OCI-LY7 (cell line): ENCODE results near the gene UNC80. TPM values are rescaled to one million over a fixed set of nuclear protein-coding genes. Genes with fewer than 3 reads are reported as not detected.

Experiments
- BruUV-seq: library from RNA; stranded (reverse); fragments of 400-500 nt; replicated peaks from 2 replicates; lab custom pipeline; 2021; lab: Mats Ljungman, UMichigan
- CTCF ChIA-PET: fragments of 300-600 bp; sonication (Branson Sonifier 250); formaldehyde crosslinking; loops from one replicate; lab custom pipeline; 2022; ENCODE audit warnings: antibody characterized with exemption; ENCODE audit not compliant: unreplicated experiment; lab: Charles Lee
- POLR2A ChIA-PET: fragments of 300-600 bp; sonication (Branson Sonifier 250); formaldehyde crosslinking; loops from one replicate; lab custom pipeline; 2022; ENCODE audit warnings: antibody characterized with exemption; lab: Charles Lee
- DNase-seq: peaks from one replicate; pipeline ENCODE4 v3.0.0-alpha.2; 2015; ENCODE audit warnings: low spot score
- H2AFZ ChIP-seq: fragments of 200-600 bp; sonication (generic), shearing (Covaris generic); 2 replicates; pipeline ENCODE4 v1.6.1; 2014; ENCODE audit warnings: mild to moderate bottlenecking, antibody characterized with exemption, low read length, moderate library complexity
- H3K27ac ChIP-seq: fragments of 200-600 bp; sonication (generic); 2 replicates; pipeline ENCODE4 v1.5.1; 2014; ENCODE audit warnings: mixed run types, low read depth, mild to moderate bottlenecking, moderate library complexity, low read length, inconsistent platforms; ENCODE audit not compliant: poor library complexity, severe bottlenecking
- H3K36me3 ChIP-seq: fragments of 200-600 bp; sonication (generic); 2 replicates; pipeline ENCODE4 v1.6.1; 2014; ENCODE audit warnings: mild to moderate bottlenecking, antibody characterized with exemption, low read length, moderate library complexity, mixed read lengths; ENCODE audit not compliant: insufficient read depth
- H3K4me1 ChIP-seq: fragments of 200-600 bp; sonication (generic); 2 replicates; pipeline ENCODE4 v1.5.1; 2014; ENCODE audit warnings: mild to moderate bottlenecking, low read length; ENCODE audit not compliant: insufficient read depth, poor library complexity, severe bottlenecking
- H3K4me2 ChIP-seq: fragments of 200-600 bp; sonication (generic); 2 replicates; pipeline ENCODE4 v1.6.1; 2014; ENCODE audit warnings: mild to moderate bottlenecking, low read length
- H3K4me3 ChIP-seq: fragments of 200-600 bp; sonication (generic); 2 replicates; pipeline ENCODE4 v1.5.1; 2014; ENCODE audit warnings: mild to moderate bottlenecking, low read depth, low read length; ENCODE audit not compliant: poor library complexity, severe bottlenecking
- H3K79me2 ChIP-seq: fragments of 200-600 bp; sonication (generic); 2 replicates; pipeline ENCODE4 v1.6.1; 2016; ENCODE audit warnings: low read depth, mild to moderate bottlenecking, low read length, moderate library complexity, mixed read lengths; ENCODE audit not compliant: insufficient read depth
- H3K9me2 ChIP-seq: fragments of 200-600 bp; sonication (generic); 2 replicates; pipeline ENCODE4 v1.6.1; 2016; ENCODE audit warnings: mild to moderate bottlenecking, low read length, mixed read lengths; ENCODE audit not compliant: insufficient read depth
- H3K9me3 ChIP-seq: fragments of 200-600 bp; sonication (generic); 2 replicates; pipeline ENCODE4 v1.6.1; 2014; ENCODE audit warnings: mild to moderate bottlenecking, mixed run types, low read length, mixed read lengths
- H4K20me1 ChIP-seq: fragments of 200-600 bp; sonication (generic); 2 replicates; pipeline ENCODE4 v1.6.1; 2014; ENCODE audit warnings: mild to moderate bottlenecking, antibody characterized with exemption, low read length, moderate library complexity, mixed read lengths; ENCODE audit not compliant: insufficient read depth
- EZH2phosphoT487 ChIP-seq: fragments of 200-600 bp; sonication (generic); IDR thresholded peaks from 2 replicates; pipeline ENCODE4 v1.6.1; 2018; ENCODE audit warnings: low read depth, borderline replicate concordance, mild to moderate bottlenecking, mixed run types, antibody characterized with exemption, low read length, moderate library complexity, mixed read lengths
- intact Hi-C: fragments of 100-400 bp; cut with micrococcal nuclease; formaldehyde crosslinking; loops from one replicate; pipeline ENCODE4 v1.10.0; 2022; ENCODE audit not compliant: unreplicated experiment
- total RNA-seq, 2 experiments: library from RNA; depleted of rRNA in 1 of 2; stranded (reverse); fragments of >200 nt in 1 of 2; shearing (Covaris generic) in 1 of 2; gene quantifications; 2 replicates each; pipeline ENCODE4 v1.2.3, GENCODE V29; 2014 to 2022
- TF ChIP-seq, protein P1 (sequence below): fragments of 200-600 bp; sonication (generic); conservative IDR thresholded peaks from 2 replicates; pipeline ENCODE4 v1.5.1; 2014; ENCODE audit warnings: mild to moderate bottlenecking, antibody characterized with exemption, low read length, moderate library complexity, mixed read lengths

UNC80 gene
- total RNA-seq, 2 experiments from 2014 or later: not detected

DNA sequence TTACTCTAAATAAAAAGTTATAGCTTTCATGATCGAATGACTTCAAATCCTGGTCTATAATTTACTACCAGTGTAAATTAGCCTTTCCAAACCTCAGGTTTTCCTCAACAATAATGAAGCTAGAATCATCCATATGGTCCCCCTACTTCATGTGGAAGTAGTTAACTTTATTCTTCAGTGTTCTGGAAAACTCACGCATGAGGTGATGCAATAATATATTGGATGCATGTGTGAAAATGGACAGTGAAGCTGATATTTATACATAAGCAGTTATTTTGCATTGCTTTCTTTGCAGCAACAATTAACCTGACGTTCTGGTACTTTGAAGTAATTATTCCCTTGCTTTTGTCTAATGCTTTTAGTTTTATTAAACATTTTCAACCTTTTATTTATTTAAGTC lies 18.6 kb upstream of the UNC80 start:
- Histone ChIP-seq H2AFZ (no peak overlapping the region), H3K4me2 (no peak overlapping the region), H3K79me2 (no peaks in the 10 kb centered on the region), H3K27ac (no peak overlapping the region), H3K4me1 (no peaks in the 10 kb centered on the region), H3K4me3 (no peak overlapping the region), H3K9me3 (no peaks in the 10 kb centered on the region), H4K20me1 (no peaks in the 10 kb centered on the region), H3K36me3 (no peaks in the 10 kb centered on the region), H3K9me2 (no peaks in the 10 kb centered on the region)
- intact Hi-C loops: no loop called here
- DNase-seq: no peak
- ChIA-PET CTCF (no interaction called here), POLR2A (interaction anchor here (1.6 kb wide), 1 partner anchor 12 kb away, joined by 5 read pairs; no protein-coding TSS in a partner anchor)
- no TSS peak for BruUV-seq
- TF ChIP-seq, protein P1, sequence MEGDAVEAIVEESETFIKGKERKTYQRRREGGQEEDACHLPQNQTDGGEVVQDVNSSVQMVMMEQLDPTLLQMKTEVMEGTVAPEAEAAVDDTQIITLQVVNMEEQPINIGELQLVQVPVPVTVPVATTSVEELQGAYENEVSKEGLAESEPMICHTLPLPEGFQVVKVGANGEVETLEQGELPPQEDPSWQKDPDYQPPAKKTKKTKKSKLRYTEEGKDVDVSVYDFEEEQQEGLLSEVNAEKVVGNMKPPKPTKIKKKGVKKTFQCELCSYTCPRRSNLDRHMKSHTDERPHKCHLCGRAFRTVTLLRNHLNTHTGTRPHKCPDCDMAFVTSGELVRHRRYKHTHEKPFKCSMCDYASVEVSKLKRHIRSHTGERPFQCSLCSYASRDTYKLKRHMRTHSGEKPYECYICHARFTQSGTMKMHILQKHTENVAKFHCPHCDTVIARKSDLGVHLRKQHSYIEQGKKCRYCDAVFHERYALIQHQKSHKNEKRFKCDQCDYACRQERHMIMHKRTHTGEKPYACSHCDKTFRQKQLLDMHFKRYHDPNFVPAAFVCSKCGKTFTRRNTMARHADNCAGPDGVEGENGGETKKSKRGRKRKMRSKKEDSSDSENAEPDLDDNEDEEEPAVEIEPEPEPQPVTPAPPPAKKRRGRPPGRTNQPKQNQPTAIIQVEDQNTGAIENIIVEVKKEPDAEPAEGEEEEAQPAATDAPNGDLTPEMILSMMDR: no peak

DNA sequence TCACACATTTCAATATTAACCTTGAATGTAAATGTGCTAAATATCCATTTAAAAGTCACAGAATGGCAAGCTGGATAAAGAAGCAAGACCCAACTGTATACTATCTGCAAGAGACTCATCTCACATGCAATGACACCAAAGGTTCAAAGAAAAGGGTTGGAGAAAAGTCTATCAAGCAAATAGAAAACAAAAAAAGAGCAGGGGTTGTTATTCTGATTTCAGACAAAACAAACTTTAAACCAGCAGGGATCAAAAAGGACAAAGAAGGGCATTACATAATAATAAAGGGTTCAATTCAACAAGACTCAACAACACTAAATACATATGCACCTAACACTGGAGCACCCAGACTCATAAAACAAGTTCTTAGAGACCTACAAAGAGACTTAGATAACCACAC lies 14.5 kb upstream of the UNC80 start:
- Histone ChIP-seq H3K27ac (no peak overlapping the region), H3K4me2 (no peak overlapping the region), H3K79me2 (no peaks in the 10 kb centered on the region), H3K4me3 (no peak overlapping the region), H2AFZ (no peak overlapping the region), H3K9me3 (no peaks in the 10 kb centered on the region), H3K4me1 (no peaks in the 10 kb centered on the region), H3K36me3 (no peaks in the 10 kb centered on the region), H3K9me2 (no peaks in the 10 kb centered on the region), H4K20me1 (no peaks in the 10 kb centered on the region)
- BruUV-seq: no TSS peak
- no peak for DNase-seq
- ChIA-PET CTCF (no interaction called here), POLR2A (interaction anchor here (0.6 kb wide), 1 partner anchor 17 kb away, joined by 4 read pairs; no protein-coding TSS in a partner anchor)
- TF ChIP-seq EZH2phosphoT487: no peak
- TF ChIP-seq, protein P1: no peak
- intact Hi-C loops: no loop called here

DNA sequence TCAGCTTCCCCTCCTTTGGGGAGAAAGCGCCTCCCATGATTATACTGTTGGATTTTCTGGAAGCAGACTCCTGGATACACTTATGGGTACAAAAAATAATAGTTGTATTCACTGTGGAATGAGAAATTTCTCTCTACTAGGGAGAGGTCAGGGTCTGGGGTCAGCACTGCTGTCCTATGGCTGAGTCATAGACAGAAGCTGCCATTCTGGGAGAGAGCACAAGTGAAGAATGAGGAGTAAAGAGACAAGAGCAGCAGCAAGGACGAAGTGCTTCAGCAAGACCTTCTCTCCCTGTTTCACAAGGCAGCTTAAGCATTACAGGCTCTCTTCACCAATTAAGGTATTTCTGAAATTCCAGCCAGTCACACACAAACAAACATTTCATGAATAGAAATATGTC lies 10.1 kb upstream of the UNC80 start:
- no peak overlapping the region for H3K27ac ChIP-seq
- TF ChIP-seq EZH2phosphoT487: no peak
- TF ChIP-seq, protein P1: no peak
- no peaks in the 10 kb centered on the region for H4K20me1 ChIP-seq
- H2AFZ ChIP-seq: no peak overlapping the region
- DNase-seq: no peak
- POLR2A ChIA-PET: interaction anchor here (0.8 kb wide), 1 partner anchor 20 kb away, joined by 3 read pairs; no protein-coding TSS in a partner anchor
- intact Hi-C loops: no loop called here
- H3K4me2 ChIP-seq: no peak overlapping the region
- no peaks in the 10 kb centered on the region for H3K9me2 ChIP-seq
- no peak overlapping the region for H3K4me3 ChIP-seq
- H3K79me2 ChIP-seq: no peaks in the 10 kb centered on the region
- no peaks in the 10 kb centered on the region for H3K36me3 ChIP-seq
- CTCF ChIA-PET: no interaction called here
- H3K4me1 ChIP-seq: no peaks in the 10 kb centered on the region
- H3K9me3 ChIP-seq: no peaks in the 10 kb centered on the region
- no TSS peak for BruUV-seq
